ENCODE data around the gene ARHGEF11. TPM values are rescaled to one million over a fixed set of nuclear protein-coding genes. Genes with fewer than 3 reads are reported as not detected.

ARHGEF11 gene
- total and polyA plus RNA-seq, 2 donors, result 4.5 to 5.5 TPM

GRCh38 chr1:156892190-156893047 lies 153.1 kb downstream of the ARHGEF11 start:
- Histone ChIP-seq H3K27me3 (ENCODE audit: control insufficient read depth in 2 of 2, insufficient read depth in 1 of 2, low read length in 1 of 2) (peaks cover 33 to 92% of the 10 kb centered on the region in 2 donors), H3K4me3 (ENCODE audit: low read length in 2 of 2) (peak overlapping the region in 1 of 2 donors; percentile 13), H3K36me3 (ENCODE audit: control insufficient read depth in 2 of 2, insufficient read depth in 2 of 2, low read length in 1 of 2) (no peaks in the 10 kb centered on the region), H3K9me3 (ENCODE audit: control insufficient read depth in 2 of 2, insufficient read depth in 1 of 2, low read length in 1 of 2) (peaks cover 0 to 5% of the 10 kb centered on the region in 2 donors), H3K4me1 (ENCODE audit: control insufficient read depth in 2 of 2, insufficient read depth in 2 of 2, low read length in 2 of 2) (peaks cover 0 to 15% of the 10 kb centered on the region in 2 donors), H3K27ac (ENCODE audit: low read depth in 1 of 2, low read length in 1 of 2) (no peak overlapping the region)
- WGBS, result 9% methylated on average over 48 of the region's 48 CpGs
- DNase-seq (ENCODE audit: low read depth in 6 of 9, low spot score in 9 of 9), result peak; percentile 53 to 84 (median 65)

GRCh38 chr1:156889802-156890580 lies 155.6 kb downstream of the ARHGEF11 start:
- Histone ChIP-seq H3K27me3 (ENCODE audit: control insufficient read depth in 2 of 2, insufficient read depth in 1 of 2, low read length in 1 of 2) (peaks cover 32 to 94% of the 10 kb centered on the region in 2 donors), H3K4me1 (ENCODE audit: control insufficient read depth in 2 of 2, insufficient read depth in 2 of 2, low read length in 2 of 2) (peaks cover 0 to 15% of the 10 kb centered on the region in 2 donors), H3K27ac (ENCODE audit: low read depth in 1 of 2, low read length in 1 of 2) (no peak overlapping the region), H3K36me3 (ENCODE audit: control insufficient read depth in 2 of 2, insufficient read depth in 2 of 2, low read length in 1 of 2) (no peaks in the 10 kb centered on the region), H3K4me3 (ENCODE audit: low read length in 2 of 2) (no peak overlapping the region), H3K9me3 (ENCODE audit: control insufficient read depth in 2 of 2, insufficient read depth in 1 of 2, low read length in 1 of 2) (peaks cover 0 to 5% of the 10 kb centered on the region in 2 donors)
- peak in 8 of 9 donors; percentile 21 to 66 (median 44) for DNase-seq (ENCODE audit: low read depth in 6 of 9, low spot score in 9 of 9)
- WGBS, result 48% methylated on average over 8 of the region's 8 CpGs

- Histone ChIP-seq H3K4me3 (ENCODE audit: low read length in 2 of 2) (no peak overlapping the region), H3K27ac (ENCODE audit: low read depth in 1 of 2, low read length in 1 of 2) (no peak overlapping the region), H3K27me3 (ENCODE audit: control insufficient read depth in 2 of 2, insufficient read depth in 1 of 2, low read length in 1 of 2) (peaks cover 15 to 92% of the 10 kb centered on the region in 2 donors), H3K36me3 (ENCODE audit: control insufficient read depth in 2 of 2, insufficient read depth in 2 of 2, low read length in 1 of 2) (no peaks in the 10 kb centered on the region), H3K4me1 (ENCODE audit: control insufficient read depth in 2 of 2, insufficient read depth in 2 of 2, low read length in 2 of 2) (peaks cover 0 to 3% of the 10 kb centered on the region in 2 donors), H3K9me3 (ENCODE audit: control insufficient read depth in 2 of 2, insufficient read depth in 1 of 2, low read length in 1 of 2) (peaks cover 0 to 5% of the 10 kb centered on the region in 2 donors)
- no peak for DNase-seq (ENCODE audit: low read depth in 6 of 9, low spot score in 9 of 9)
- 63% methylated on average over 6 of the region's 6 CpGs for WGBS
These were observed 157.8 kb downstream of the ARHGEF11 start for GRCh38 chr1:156887734-156888133.

GRCh38 chr1:156887317-156887716 lies 158.2 kb downstream of the ARHGEF11 start:
- Histone ChIP-seq H3K27me3 (ENCODE audit: control insufficient read depth in 2 of 2, insufficient read depth in 1 of 2, low read length in 1 of 2) (peaks cover 12 to 92% of the 10 kb centered on the region in 2 donors), H3K27ac (ENCODE audit: low read depth in 1 of 2, low read length in 1 of 2) (no peak overlapping the region), H3K9me3 (ENCODE audit: control insufficient read depth in 2 of 2, insufficient read depth in 1 of 2, low read length in 1 of 2) (peaks cover 0 to 5% of the 10 kb centered on the region in 2 donors), H3K4me3 (ENCODE audit: low read length in 2 of 2) (no peak overlapping the region), H3K36me3 (ENCODE audit: control insufficient read depth in 2 of 2, insufficient read depth in 2 of 2, low read length in 1 of 2) (no peaks in the 10 kb centered on the region), H3K4me1 (ENCODE audit: control insufficient read depth in 2 of 2, insufficient read depth in 2 of 2, low read length in 2 of 2) (peaks cover 0 to 3% of the 10 kb centered on the region in 2 donors)
- no peak for DNase-seq (ENCODE audit: low read depth in 6 of 9, low spot score in 9 of 9)
- 59% methylated on average over 3 of the region's 3 CpGs for WGBS

GRCh38 chr1:156886583-156887281 lies 158.8 kb downstream of the ARHGEF11 start:
- H3K9me3 ChIP-seq (ENCODE audit: control insufficient read depth in 2 of 2, insufficient read depth in 1 of 2, low read length in 1 of 2), result peaks cover 0 to under 1% of the 10 kb centered on the region in 2 donors
- H3K27me3 ChIP-seq (ENCODE audit: control insufficient read depth in 2 of 2, insufficient read depth in 1 of 2, low read length in 1 of 2), result peaks cover 12 to 91% of the 10 kb centered on the region in 2 donors
- no peak overlapping the region for H3K27ac ChIP-seq (ENCODE audit: low read depth in 1 of 2, low read length in 1 of 2)
- H3K4me1 ChIP-seq (ENCODE audit: control insufficient read depth in 2 of 2, insufficient read depth in 2 of 2, low read length in 2 of 2), result no peaks in the 10 kb centered on the region
- H3K36me3 ChIP-seq (ENCODE audit: control insufficient read depth in 2 of 2, insufficient read depth in 2 of 2, low read length in 1 of 2), result no peaks in the 10 kb centered on the region
- no peak for DNase-seq (ENCODE audit: low read depth in 6 of 9, low spot score in 9 of 9)
- 62% methylated on average over 6 of the region's 6 CpGs for WGBS
- no peak overlapping the region for H3K4me3 ChIP-seq (ENCODE audit: low read length in 2 of 2)

GRCh38 chr1:156885880-156886355 lies 159.6 kb downstream of the ARHGEF11 start:
- Histone ChIP-seq H3K4me3 (ENCODE audit: low read length in 2 of 2) (no peak overlapping the region), H3K36me3 (ENCODE audit: control insufficient read depth in 2 of 2, insufficient read depth in 2 of 2, low read length in 1 of 2) (no peaks in the 10 kb centered on the region), H3K9me3 (ENCODE audit: control insufficient read depth in 2 of 2, insufficient read depth in 1 of 2, low read length in 1 of 2) (no peaks in the 10 kb centered on the region), H3K27me3 (ENCODE audit: control insufficient read depth in 2 of 2, insufficient read depth in 1 of 2, low read length in 1 of 2) (peaks cover 7 to 91% of the 10 kb centered on the region in 2 donors), H3K27ac (ENCODE audit: low read depth in 1 of 2, low read length in 1 of 2) (no peak overlapping the region), H3K4me1 (ENCODE audit: control insufficient read depth in 2 of 2, insufficient read depth in 2 of 2, low read length in 2 of 2) (no peaks in the 10 kb centered on the region)
- 84% methylated on average over 13 of the region's 13 CpGs for WGBS
- DNase-seq (ENCODE audit: low read depth in 6 of 9, low spot score in 9 of 9), result no peak

- no peak overlapping the region for H3K27ac ChIP-seq (ENCODE audit: low read depth in 1 of 2, low read length in 1 of 2)
- no peaks in the 10 kb centered on the region for H3K36me3 ChIP-seq (ENCODE audit: control insufficient read depth in 2 of 2, insufficient read depth in 2 of 2, low read length in 1 of 2)
- WGBS, result 63% methylated on average over 1 of the region's 1 CpG
- peaks cover 3 to 92% of the 10 kb centered on the region in 2 donors for H3K27me3 ChIP-seq (ENCODE audit: control insufficient read depth in 2 of 2, insufficient read depth in 1 of 2, low read length in 1 of 2)
- H3K4me3 ChIP-seq (ENCODE audit: low read length in 2 of 2), result no peak overlapping the region
- DNase-seq (ENCODE audit: low read depth in 6 of 9, low spot score in 9 of 9), result no peak
- no peaks in the 10 kb centered on the region for H3K4me1 ChIP-seq (ENCODE audit: control insufficient read depth in 2 of 2, insufficient read depth in 2 of 2, low read length in 2 of 2)
- H3K9me3 ChIP-seq (ENCODE audit: control insufficient read depth in 2 of 2, insufficient read depth in 1 of 2, low read length in 1 of 2), result no peaks in the 10 kb centered on the region
These were observed 160.2 kb downstream of the ARHGEF11 start for GRCh38 chr1:156885314-156885713.
